Astrocyte (in vitro differentiated cells and primary cell): ENCODE results near the gene DUSP3. TPM values are rescaled to one million over a fixed set of nuclear protein-coding genes. Genes with fewer than 3 reads are reported as not detected.

Source experiments
- DNase-seq: peaks from one replicate; pipeline ENCODE4 v3.0.0-alpha.2; 2010; ENCODE audit warnings: low read depth
- FAIRE-seq: peaks from 2 replicates; lab custom pipeline; 2011; peaks lifted over from hg19 to GRCh38; lab: Jason Lieb, UNC
- H2AFZ ChIP-seq: 2 replicates; pipeline ENCODE4 v1.6.0; 2012; ENCODE audit warnings: low read depth, low read length, inconsistent platforms
- H3K27ac ChIP-seq: 2 replicates; pipeline ENCODE4 v1.5.1; 2011; ENCODE audit warnings: low read depth, low read length, inconsistent platforms
- H3K27me3 ChIP-seq: 2 replicates; pipeline ENCODE4 v1.6.0; 2011; ENCODE audit warnings: low read length, inconsistent platforms; ENCODE audit not compliant: insufficient read depth
- H3K36me3 ChIP-seq: 2 replicates; pipeline ENCODE4 v1.5.1; 2011; ENCODE audit warnings: low read length, inconsistent platforms; ENCODE audit not compliant: insufficient read depth
- H3K4me1 ChIP-seq: 2 replicates; pipeline ENCODE4 v1.5.1; 2011; ENCODE audit warnings: low read length, inconsistent platforms; ENCODE audit not compliant: insufficient read depth
- H3K4me2 ChIP-seq: 2 replicates; pipeline ENCODE4 v1.6.0; 2012; ENCODE audit warnings: low read length, inconsistent platforms
- H3K4me3 ChIP-seq: 2 replicates; pipeline ENCODE4 v1.5.1; 2011; ENCODE audit warnings: low read depth, mild to moderate bottlenecking, low read length, inconsistent platforms; ENCODE audit not compliant: insufficient read depth
- H3K79me2 ChIP-seq: 2 replicates; pipeline ENCODE4 v1.6.0; 2012; ENCODE audit warnings: mild to moderate bottlenecking, low read length, inconsistent platforms; ENCODE audit not compliant: insufficient read depth
- H3K9ac ChIP-seq: 2 replicates; pipeline ENCODE4 v1.6.0; 2012; ENCODE audit warnings: mild to moderate bottlenecking, low read length, inconsistent platforms
- H3K9me3 ChIP-seq: 2 replicates; pipeline ENCODE4 v1.5.1; 2012; ENCODE audit warnings: low read depth, mild to moderate bottlenecking, low read length, inconsistent platforms; ENCODE audit not compliant: insufficient read depth
- H4K20me1 ChIP-seq: 2 replicates; pipeline ENCODE4 v1.6.0; 2012; ENCODE audit warnings: low read length, inconsistent platforms; ENCODE audit not compliant: insufficient read depth
- H3K27ac Mint-ChIP-seq: one replicate; pipeline ENCODE4 v1.8.0; 2021; ENCODE audit warnings: mild to moderate bottlenecking, mixed read lengths; ENCODE audit not compliant: unreplicated experiment
- H3K27me3 Mint-ChIP-seq: one replicate; pipeline ENCODE4 v1.8.0; 2021; ENCODE audit warnings: low read depth, mixed read lengths; ENCODE audit not compliant: unreplicated experiment
- H3K36me3 Mint-ChIP-seq: one replicate; pipeline ENCODE4 v1.8.0; 2021; ENCODE audit warnings: low read depth, mixed read lengths; ENCODE audit not compliant: unreplicated experiment
- H3K4me1 Mint-ChIP-seq: one replicate; pipeline ENCODE4 v1.8.0; 2021; ENCODE audit warnings: low read depth, mixed read lengths; ENCODE audit not compliant: unreplicated experiment
- H3K4me3 Mint-ChIP-seq: one replicate; pipeline ENCODE4 v1.8.0; 2021; ENCODE audit warnings: mild to moderate bottlenecking, moderate library complexity, mixed read lengths; ENCODE audit not compliant: unreplicated experiment
- H3K9me3 Mint-ChIP-seq: one replicate; pipeline ENCODE4 v1.8.0; 2021; ENCODE audit warnings: mild to moderate bottlenecking, mixed read lengths; ENCODE audit not compliant: unreplicated experiment
- EZH2 ChIP-seq: IDR thresholded peaks from 2 replicates; pipeline ENCODE4 v1.6.1; 2012; ENCODE audit warnings: mild to moderate bottlenecking, low read length, inconsistent platforms; ENCODE audit not compliant: insufficient read depth
- total RNA-seq: library from RNA; stranded (reverse); gene quantifications from 2 replicates; pipeline ENCODE4 v1.2.1, GENCODE V29; 2021
- TF ChIP-seq, protein P1 (sequence below): IDR thresholded peaks from 2 replicates; pipeline ENCODE4 v1.5.1; 2011; ENCODE audit warnings: low read depth, mild to moderate bottlenecking, inconsistent platforms, low read length, moderate library complexity; ENCODE audit not compliant: insufficient read depth

Gene DUSP3
- total RNA-seq, 1 donor from 2014 or later = 71.6 TPM

DNA sequence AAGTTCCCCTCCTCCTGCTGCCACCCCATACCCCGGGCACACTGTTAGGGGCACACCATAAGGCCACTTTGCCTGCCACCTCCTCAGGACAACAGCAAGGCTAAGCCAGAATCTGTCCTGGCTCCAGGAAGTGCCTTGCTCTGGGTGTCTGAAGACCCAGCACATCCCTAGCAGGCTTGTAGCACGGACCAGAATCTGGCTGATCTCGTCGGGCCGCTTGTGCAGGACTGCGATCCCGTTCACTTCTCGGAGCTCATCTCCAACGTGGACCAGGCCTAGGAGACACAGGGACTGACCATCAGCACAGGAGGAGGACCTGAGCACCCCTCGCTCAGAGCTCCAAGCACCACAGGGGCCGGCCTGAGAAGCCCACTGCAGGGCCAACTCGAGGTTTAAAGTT, 46.8 kb upstream of the DUSP3 start:
- no peak for DNase-seq
- Mint-ChIP-seq H3K9me3 (no peaks in the 10 kb centered on the region), H3K4me1 (peaks cover 2% of the 10 kb centered on the region), H3K4me3 (no peak overlapping the region), H3K36me3 (peaks cover 25% of the 10 kb centered on the region), H3K27me3 (peaks cover 10% of the 10 kb centered on the region), H3K27ac (no peak overlapping the region)
- TF ChIP-seq, protein P1, sequence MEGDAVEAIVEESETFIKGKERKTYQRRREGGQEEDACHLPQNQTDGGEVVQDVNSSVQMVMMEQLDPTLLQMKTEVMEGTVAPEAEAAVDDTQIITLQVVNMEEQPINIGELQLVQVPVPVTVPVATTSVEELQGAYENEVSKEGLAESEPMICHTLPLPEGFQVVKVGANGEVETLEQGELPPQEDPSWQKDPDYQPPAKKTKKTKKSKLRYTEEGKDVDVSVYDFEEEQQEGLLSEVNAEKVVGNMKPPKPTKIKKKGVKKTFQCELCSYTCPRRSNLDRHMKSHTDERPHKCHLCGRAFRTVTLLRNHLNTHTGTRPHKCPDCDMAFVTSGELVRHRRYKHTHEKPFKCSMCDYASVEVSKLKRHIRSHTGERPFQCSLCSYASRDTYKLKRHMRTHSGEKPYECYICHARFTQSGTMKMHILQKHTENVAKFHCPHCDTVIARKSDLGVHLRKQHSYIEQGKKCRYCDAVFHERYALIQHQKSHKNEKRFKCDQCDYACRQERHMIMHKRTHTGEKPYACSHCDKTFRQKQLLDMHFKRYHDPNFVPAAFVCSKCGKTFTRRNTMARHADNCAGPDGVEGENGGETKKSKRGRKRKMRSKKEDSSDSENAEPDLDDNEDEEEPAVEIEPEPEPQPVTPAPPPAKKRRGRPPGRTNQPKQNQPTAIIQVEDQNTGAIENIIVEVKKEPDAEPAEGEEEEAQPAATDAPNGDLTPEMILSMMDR = no peak
- TF ChIP-seq EZH2 = no peak
- H4K20me1 ChIP-seq = peaks cover 36% of the 10 kb centered on the region
- FAIRE-seq = no peak
- no peaks in the 10 kb centered on the region for H3K9me3 ChIP-seq
- no peaks in the 10 kb centered on the region for H3K79me2 ChIP-seq
- H3K4me3 ChIP-seq = no peak overlapping the region
- H3K4me1 ChIP-seq = no peaks in the 10 kb centered on the region
- no peaks in the 10 kb centered on the region for H3K27me3 ChIP-seq
- no peak overlapping the region for H3K4me2 ChIP-seq
- no peak overlapping the region for H2AFZ ChIP-seq
- H3K27ac ChIP-seq = no peak overlapping the region
- H3K9ac ChIP-seq = no peak overlapping the region
- H3K36me3 ChIP-seq = peaks cover 32% of the 10 kb centered on the region

DNA sequence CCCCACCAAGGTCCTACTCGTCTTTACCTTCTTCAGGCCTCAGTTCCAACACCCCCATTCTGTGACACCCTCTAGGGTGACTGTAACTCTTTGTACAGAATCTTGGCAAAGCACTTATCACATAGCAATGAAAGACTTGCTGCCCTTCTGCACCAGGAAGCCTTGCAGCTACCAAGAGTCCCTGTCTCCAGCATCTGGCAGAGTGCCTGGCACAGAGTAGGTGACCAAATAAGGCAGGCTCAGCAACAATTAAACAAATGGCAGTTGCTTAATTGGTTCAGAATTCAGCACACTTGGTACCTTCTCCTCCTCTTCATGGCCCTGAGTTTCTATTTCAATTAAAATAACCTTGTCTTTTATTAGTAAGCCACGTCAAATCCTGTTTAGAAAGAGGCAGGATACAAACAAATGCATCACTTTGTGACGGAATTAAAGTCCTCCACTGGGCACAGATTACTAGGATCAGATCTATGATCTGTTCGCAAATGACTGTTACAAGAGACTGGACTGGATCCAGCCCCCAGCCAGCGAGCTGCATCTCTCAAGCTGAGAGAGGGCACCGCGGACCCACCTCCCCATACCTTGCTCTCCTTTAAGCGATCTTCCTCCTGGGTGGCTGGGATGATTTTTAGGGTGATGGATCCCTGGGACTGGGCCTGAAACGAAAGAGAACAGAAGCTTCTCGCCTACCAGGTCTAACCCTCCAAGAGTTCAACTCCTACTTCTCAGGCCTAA, 44.7 kb upstream of the DUSP3 start:
- Histone ChIP-seq H3K9ac (no peak overlapping the region), H3K4me1 (no peaks in the 10 kb centered on the region), H3K79me2 (no peaks in the 10 kb centered on the region), H2AFZ (no peak overlapping the region), H3K4me2 (no peak overlapping the region), H4K20me1 (peaks cover 16% of the 10 kb centered on the region), H3K9me3 (no peaks in the 10 kb centered on the region), H3K4me3 (no peak overlapping the region), H3K36me3 (peaks cover 22% of the 10 kb centered on the region), H3K27ac (no peak overlapping the region), H3K27me3 (no peaks in the 10 kb centered on the region)
- Mint-ChIP-seq H3K4me3 (no peak overlapping the region), H3K4me1 (no peaks in the 10 kb centered on the region), H3K9me3 (no peaks in the 10 kb centered on the region), H3K36me3 (peaks cover 26% of the 10 kb centered on the region), H3K27ac (no peak overlapping the region), H3K27me3 (peaks cover 3% of the 10 kb centered on the region)
- FAIRE-seq (no peak), DNase-seq (no peak)
- no peak for TF ChIP-seq EZH2
- TF ChIP-seq, protein P1 = no peak

DNA sequence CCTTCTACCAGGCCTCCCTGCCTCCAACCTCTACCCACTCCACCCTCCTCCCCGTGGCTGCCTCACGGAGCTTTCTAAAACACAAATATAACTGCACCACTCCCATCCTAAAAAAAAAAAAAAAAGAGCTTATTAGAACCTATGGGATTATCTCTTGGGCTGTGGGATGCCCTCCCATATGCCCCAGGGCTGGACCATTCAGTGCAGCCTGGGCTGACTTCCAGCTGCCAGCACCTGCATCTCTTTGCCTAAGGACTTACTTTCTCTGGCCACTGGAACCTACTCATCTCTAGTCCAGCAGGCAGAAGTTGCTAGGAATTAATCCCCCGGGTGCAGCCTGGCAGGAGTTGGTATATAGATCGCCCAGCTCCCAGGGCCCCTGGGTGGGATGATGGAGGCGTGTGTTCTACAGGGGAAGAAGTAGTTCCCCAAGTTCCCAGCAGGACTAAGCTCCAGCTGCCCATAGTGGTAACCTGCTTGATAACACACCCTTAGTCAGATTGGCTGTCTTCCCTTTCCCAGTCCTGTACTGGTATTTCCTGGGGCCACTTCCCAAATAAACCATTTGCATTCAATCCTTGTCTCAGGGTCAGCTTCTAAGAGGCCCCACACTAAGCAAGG, 43.9 kb upstream of the DUSP3 start:
- no peak overlapping the region for H3K4me2 ChIP-seq
- DNase-seq = no peak
- H3K4me3 Mint-ChIP-seq = no peak overlapping the region

More for the DNA sequence above, 43.9 kb upstream of the DUSP3 start:
- no peak for FAIRE-seq
- no peaks in the 10 kb centered on the region for H3K27me3 ChIP-seq
- H3K79me2 ChIP-seq = no peaks in the 10 kb centered on the region
- no peak overlapping the region for H3K27ac ChIP-seq
- H3K27ac Mint-ChIP-seq = no peak overlapping the region
- no peak overlapping the region for H3K9ac ChIP-seq
- H3K36me3 ChIP-seq = peaks cover 18% of the 10 kb centered on the region
- H3K4me3 ChIP-seq = no peak overlapping the region
- peaks cover 8% of the 10 kb centered on the region for H4K20me1 ChIP-seq
- TF ChIP-seq, protein P1 = no peak
- no peak for TF ChIP-seq EZH2
- H3K27me3 Mint-ChIP-seq = peaks cover 3% of the 10 kb centered on the region
- H2AFZ ChIP-seq = no peak overlapping the region
- no peaks in the 10 kb centered on the region for H3K9me3 Mint-ChIP-seq
- H3K9me3 ChIP-seq = no peaks in the 10 kb centered on the region
- peaks cover 26% of the 10 kb centered on the region for H3K36me3 Mint-ChIP-seq
- no peaks in the 10 kb centered on the region for H3K4me1 ChIP-seq
- no peaks in the 10 kb centered on the region for H3K4me1 Mint-ChIP-seq
